ENCODE measurements around the gene CTXND1. TPM values are rescaled to one million over a fixed set of nuclear protein-coding genes. Genes with fewer than 3 reads are reported as not detected.
"Not testable (repeated sequence)": the region's sequence is repeated elsewhere in the genome, so short reads cannot be mapped to it uniquely, and the experiment has no call there.

The CTXND1 gene
- total RNA-seq, 1 experiment from 2014 or later, result not detected

DNA sequence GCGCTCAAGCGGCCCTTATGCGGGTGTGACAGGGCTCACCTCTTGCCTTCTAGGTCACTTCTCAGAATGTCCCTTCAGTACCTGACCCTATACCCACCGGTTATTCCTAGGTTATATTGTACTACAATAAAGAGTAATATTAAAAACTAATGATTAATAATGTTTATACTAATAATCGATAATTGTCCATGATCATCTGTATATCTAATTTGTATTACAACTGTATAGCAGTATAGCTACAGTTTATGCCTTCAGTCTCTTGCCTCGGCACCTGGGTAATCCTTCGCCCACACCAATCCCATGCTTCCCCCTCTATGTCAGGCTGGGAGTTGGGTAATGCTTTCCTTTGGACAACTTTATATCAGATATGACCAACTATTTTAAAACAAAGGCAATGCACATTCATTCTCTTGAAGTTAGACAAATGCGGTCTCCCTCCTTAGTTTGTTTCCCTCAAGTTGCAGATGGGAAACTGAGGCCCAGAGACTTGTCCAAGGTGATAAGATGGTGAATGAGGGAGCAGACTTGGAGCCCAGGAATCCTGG lies 95.8 kb downstream of the CTXND1 start:
- Histone ChIP-seq H3K9me3 (ENCODE audit: low read length) (no peaks in the 10 kb centered on the region), H4K20me1 (ENCODE audit: low read length) (no peaks in the 10 kb centered on the region), H3K36me3 (ENCODE audit: low read depth, low read length) (peaks cover 12% of the 10 kb centered on the region), H2AFZ (ENCODE audit: low read length) (no peak overlapping the region), H3K9me2 (replicated peaks; ENCODE audit: low read length) (no peaks in the 10 kb centered on the region), H3K9ac (ENCODE audit: low read length) (no peak overlapping the region), H3F3A (ENCODE audit: low read length, unreplicated experiment) (no peaks in the 10 kb centered on the region), H3K4me1 (ENCODE audit: insufficient read depth, low read length) (peaks cover 27% of the 10 kb centered on the region), H3K27ac (ENCODE audit: low read length) (no peak overlapping the region), H3K27me3 (ENCODE audit: low read length) (no peaks in the 10 kb centered on the region), H3K4me3 (ENCODE audit: low read length) (no peak overlapping the region), H3K79me2 (ENCODE audit: low read length) (peaks cover 27% of the 10 kb centered on the region), H3K4me2 (ENCODE audit: low read length) (no peak overlapping the region)
- intact Hi-C loops (cut with micrococcal nuclease), result no loop called here
- DNase-seq, result no peak
- CTCF ChIA-PET, result no interaction called here
- POLR2A ChIA-PET (ENCODE audit: unreplicated experiment), result no interaction called here
- no peak for TF ChIP-seq EZH2 (IDR thresholded peaks at IDR 0.05; ENCODE audit: low read length, unreplicated experiment)
- TF ChIP-seq EZH2phosphoT487 (IDR thresholded peaks at IDR 0.05; ENCODE audit: borderline replicate concordance, low read length), result no peak
- TF ChIP-seq, protein P1, sequence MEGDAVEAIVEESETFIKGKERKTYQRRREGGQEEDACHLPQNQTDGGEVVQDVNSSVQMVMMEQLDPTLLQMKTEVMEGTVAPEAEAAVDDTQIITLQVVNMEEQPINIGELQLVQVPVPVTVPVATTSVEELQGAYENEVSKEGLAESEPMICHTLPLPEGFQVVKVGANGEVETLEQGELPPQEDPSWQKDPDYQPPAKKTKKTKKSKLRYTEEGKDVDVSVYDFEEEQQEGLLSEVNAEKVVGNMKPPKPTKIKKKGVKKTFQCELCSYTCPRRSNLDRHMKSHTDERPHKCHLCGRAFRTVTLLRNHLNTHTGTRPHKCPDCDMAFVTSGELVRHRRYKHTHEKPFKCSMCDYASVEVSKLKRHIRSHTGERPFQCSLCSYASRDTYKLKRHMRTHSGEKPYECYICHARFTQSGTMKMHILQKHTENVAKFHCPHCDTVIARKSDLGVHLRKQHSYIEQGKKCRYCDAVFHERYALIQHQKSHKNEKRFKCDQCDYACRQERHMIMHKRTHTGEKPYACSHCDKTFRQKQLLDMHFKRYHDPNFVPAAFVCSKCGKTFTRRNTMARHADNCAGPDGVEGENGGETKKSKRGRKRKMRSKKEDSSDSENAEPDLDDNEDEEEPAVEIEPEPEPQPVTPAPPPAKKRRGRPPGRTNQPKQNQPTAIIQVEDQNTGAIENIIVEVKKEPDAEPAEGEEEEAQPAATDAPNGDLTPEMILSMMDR (conservative IDR thresholded peaks at IDR 0.05; ENCODE audit: low read depth, low read length), result no peak
- no TSS peak for BruUV-seq (replicated peaks)
- ATAC-seq, result no peak

DNA sequence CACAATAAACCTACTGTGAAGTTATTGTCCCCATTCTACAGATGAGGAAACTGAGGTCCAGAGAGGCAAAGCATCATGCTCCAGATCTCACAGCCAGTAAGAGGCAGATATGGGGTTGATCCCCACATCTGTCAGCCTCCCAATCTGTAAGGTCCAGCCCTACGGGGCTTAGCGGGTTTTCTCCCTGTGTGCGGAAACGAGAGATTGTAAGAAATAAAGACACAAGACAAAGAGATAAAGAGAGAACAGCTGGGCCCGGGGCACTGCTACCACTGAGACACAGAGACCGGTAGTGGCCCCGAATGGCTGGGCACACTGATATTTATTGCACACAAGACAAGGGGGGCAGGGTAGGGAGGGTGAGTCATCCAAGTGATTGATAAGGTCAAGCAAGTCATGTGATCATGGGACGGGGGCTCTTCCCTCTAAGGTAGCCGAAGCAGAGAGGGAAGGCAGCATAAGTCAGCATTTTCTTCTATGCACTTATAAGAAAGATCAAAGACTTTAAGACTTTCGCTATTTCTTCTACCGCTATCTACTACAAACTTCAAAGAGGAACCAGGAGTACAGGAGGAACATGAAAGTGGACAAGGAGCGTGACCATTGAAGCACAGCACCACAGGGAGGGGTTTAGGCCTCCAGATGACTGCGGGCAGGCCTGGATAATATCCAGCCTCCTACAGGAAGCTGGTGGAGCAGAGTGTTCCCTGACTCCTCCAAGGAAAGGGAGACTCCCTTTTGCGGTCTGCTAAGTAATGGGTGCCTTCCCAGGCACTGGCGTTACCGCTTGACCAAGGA lies 96.4 kb downstream of the CTXND1 start:
- H3F3A ChIP-seq (ENCODE audit: low read length, unreplicated experiment); POLR2A ChIA-PET (ENCODE audit: unreplicated experiment); ATAC-seq; H3K4me2 ChIP-seq (ENCODE audit: low read length); H2AFZ ChIP-seq (ENCODE audit: low read length); H3K27me3 ChIP-seq (ENCODE audit: low read length); BruUV-seq (replicated peaks); DNase-seq; H3K4me3 ChIP-seq (ENCODE audit: low read length); H3K9me2 ChIP-seq (replicated peaks; ENCODE audit: low read length); CTCF ChIA-PET; H3K9ac ChIP-seq (ENCODE audit: low read length); intact Hi-C loops (cut with micrococcal nuclease); H3K27ac ChIP-seq (ENCODE audit: low read length); H3K9me3 ChIP-seq (ENCODE audit: low read length); H4K20me1 ChIP-seq (ENCODE audit: low read length): not testable (repeated sequence)
- Histone ChIP-seq H3K36me3 (ENCODE audit: low read depth, low read length) (peaks cover 12% of the 10 kb centered on the region), H3K79me2 (ENCODE audit: low read length) (peaks cover 27% of the 10 kb centered on the region), H3K4me1 (ENCODE audit: insufficient read depth, low read length) (peaks cover 20% of the 10 kb centered on the region)

DNA sequence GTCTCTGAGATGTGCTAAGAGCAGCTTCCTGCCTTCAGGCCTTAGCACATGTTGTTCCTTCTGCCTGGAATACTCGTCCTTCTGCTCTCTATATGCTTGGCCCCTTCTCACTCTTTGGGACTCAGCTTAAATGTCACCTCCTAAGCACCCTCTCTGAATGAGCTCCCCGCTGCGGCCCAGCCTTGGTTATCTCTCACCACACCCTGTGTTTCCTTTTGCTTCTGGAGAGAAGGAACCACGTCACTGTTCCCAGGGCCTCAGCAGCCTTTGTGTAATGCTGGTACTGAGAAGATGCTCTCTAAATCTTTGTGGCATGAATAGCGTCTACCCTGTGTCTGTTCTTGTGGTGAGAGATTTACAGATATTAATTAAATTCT lies 97.0 kb downstream of the CTXND1 start:
- peaks cover 15% of the 10 kb centered on the region for H3K4me1 ChIP-seq (ENCODE audit: insufficient read depth, low read length)
- no peak for TF ChIP-seq EZH2phosphoT487 (IDR thresholded peaks at IDR 0.05; ENCODE audit: borderline replicate concordance, low read length)
- TF ChIP-seq EZH2 (IDR thresholded peaks at IDR 0.05; ENCODE audit: low read length, unreplicated experiment), result no peak
- TF ChIP-seq, protein P1 (conservative IDR thresholded peaks at IDR 0.05; ENCODE audit: low read depth, low read length), result no peak
- peaks cover 27% of the 10 kb centered on the region for H3K79me2 ChIP-seq (ENCODE audit: low read length)
- intact Hi-C loops (cut with micrococcal nuclease), result no loop called here
- H4K20me1 ChIP-seq (ENCODE audit: low read length), result no peaks in the 10 kb centered on the region
- no peak overlapping the region for H3K4me2 ChIP-seq (ENCODE audit: low read length)
- DNase-seq, result no peak
- ChIA-PET POLR2A (ENCODE audit: unreplicated experiment) (no interaction called here), CTCF (no interaction called here)
- no peaks in the 10 kb centered on the region for H3K9me2 ChIP-seq (replicated peaks; ENCODE audit: low read length)
- no peaks in the 10 kb centered on the region for H3K27me3 ChIP-seq (ENCODE audit: low read length)
- H3K9ac ChIP-seq (ENCODE audit: low read length), result no peak overlapping the region
- H3K4me3 ChIP-seq (ENCODE audit: low read length), result no peak overlapping the region
- peaks cover 10% of the 10 kb centered on the region for H3K36me3 ChIP-seq (ENCODE audit: low read depth, low read length)
- H3F3A ChIP-seq (ENCODE audit: low read length, unreplicated experiment), result no peaks in the 10 kb centered on the region
- H3K9me3 ChIP-seq (ENCODE audit: low read length), result no peaks in the 10 kb centered on the region
- ATAC-seq, result no peak
- H3K27ac ChIP-seq (ENCODE audit: low read length), result no peak overlapping the region
- H2AFZ ChIP-seq (ENCODE audit: low read length), result no peak overlapping the region
- no TSS peak for BruUV-seq (replicated peaks)

Measured in PC-3 (cell line).